HG03521 (cell line): ENCODE results near the gene ATMIN.

Experiments
- ATAC-seq: cut with Tn5 transposase; IDR thresholded peaks from one replicate; pipeline ENCODE4 v1.9.1; 2021; ENCODE audit warnings: mild to moderate bottlenecking, moderate library complexity; ENCODE audit not compliant: unreplicated experiment

Gene ATMIN

DNA sequence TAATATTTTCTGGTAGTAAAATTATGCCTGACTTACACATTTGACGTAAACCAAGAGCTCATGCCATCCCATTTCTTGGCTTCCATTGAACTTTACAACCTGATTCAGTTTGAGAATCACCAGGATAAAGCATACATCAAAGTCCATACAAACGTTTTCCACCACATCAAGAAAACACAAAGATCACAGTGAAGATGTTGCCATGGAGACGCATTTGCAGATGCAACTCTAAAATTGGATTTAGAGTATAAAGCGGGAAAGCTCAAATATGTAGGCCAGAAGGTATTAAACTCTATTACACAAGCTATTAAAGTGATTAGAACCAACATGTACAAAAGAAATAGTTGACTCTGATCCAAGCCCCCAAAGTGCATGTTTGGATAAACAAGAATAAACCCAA, 31.0 kb downstream of the ATMIN start:
- no peak for ATAC-seq

DNA sequence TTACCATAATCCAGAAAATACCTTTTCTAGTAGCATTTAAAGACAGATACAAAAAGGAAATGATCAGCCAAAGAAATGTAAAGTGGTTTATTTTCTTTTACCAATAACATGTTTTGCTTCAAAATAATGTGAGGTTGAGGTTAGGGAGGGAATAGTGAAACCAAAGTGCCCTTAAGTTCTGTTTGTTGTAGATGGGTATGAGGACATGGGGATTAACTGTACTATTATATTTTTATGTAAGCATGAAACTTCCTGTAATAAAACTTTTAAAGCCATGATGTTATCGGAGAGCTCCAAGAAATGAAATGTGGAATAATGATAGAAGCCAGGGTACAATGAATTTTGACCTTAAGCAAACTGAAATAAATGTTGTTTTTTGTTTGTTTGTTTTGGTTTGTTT, 31.5 kb downstream of the ATMIN start:
- no peak for ATAC-seq

DNA sequence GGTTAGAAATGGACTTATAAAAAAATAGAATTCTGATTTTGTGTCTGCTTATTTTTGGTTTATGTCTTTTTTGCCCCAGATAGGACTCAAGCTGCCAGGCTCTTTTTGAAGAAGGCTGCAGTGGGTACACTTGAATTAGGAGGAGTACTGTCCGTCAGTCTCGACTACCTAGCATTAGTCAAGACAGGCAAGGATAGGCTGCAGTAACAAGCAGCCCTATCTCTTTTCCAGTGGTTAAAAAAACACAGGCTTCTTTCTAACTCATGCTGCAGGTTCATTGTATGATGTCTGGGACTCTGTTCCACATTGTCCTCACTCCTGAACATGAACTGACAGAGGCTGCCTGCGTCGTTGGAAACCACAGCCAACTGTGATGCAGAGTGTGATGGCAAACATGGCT, 33.4 kb downstream of the ATMIN start:
- no peak for ATAC-seq

DNA sequence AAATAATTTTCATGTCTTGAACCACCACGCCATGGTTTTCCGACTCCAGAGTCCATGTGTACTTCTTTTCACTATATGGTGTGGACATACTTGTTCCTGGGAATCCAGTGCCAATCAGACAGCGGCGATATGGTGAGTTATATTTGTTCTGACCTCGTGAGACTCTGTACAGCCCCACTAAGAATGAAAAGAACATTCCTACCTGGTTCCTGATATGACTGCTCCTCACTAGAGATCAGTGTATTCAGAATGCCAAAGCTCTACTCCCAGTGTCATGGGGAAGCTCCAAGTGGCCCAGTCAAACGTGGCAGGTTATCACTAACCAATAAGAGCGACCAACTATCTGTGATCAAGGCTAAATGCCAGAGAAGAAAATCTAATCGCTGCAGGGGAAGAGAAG, 35.3 kb downstream of the ATMIN start:
- ATAC-seq, result no peak

DNA sequence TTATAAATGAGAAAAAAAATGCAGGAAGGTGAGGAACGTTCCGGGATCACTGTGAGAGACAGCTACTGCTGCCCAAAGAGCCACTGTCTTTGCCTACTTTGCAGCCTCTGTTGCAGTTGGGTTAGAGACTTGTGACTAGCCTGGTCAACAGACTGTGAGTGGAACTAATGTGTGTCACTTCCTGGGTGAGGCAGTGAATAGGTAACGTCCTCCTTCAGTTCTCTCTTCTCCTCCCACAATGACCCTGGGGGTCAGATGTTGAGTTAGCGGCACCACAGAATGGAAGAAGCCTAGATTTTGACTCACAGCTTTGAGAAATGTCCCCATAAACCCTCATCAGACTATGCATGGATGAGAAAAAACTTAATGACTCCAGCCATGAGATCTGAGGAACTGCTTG, 36.2 kb downstream of the ATMIN start:
- no peak for ATAC-seq

DNA sequence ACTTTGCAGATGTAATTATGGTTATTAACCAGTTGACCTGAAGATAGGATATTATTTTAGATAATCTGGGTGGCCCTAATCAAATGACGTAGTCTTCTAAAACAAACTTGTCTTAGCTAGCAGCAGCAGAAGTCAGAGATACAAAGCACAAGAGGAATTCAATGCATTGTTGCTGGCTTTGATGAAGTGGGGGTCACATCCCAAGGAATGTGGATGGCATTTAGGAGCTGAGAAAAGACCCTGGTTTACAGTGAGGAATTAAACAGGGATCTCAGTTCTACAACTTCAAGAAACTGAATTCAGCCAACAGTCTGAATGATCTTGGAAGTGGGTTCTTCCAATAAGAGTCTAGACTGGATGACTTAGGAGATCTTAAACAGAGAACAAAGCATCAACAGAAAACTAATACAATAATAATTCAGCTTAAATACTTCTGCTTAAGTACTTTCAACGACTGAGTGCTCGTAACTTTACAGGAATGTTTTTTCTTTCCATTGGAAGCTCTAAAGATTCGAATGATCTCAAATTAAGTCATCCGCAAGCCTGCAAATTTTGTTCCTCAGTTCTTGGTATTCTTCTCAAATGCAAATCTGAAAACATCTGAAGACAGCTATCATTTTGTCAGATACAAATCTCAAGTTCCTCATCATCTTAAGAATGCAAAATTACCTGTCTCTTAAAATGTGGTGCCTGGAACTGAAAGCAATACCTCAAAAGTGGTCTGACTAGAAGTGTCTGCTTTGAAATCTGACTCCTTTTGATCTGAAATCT, 38.1 kb downstream of the ATMIN start:
- no peak for ATAC-seq

DNA sequence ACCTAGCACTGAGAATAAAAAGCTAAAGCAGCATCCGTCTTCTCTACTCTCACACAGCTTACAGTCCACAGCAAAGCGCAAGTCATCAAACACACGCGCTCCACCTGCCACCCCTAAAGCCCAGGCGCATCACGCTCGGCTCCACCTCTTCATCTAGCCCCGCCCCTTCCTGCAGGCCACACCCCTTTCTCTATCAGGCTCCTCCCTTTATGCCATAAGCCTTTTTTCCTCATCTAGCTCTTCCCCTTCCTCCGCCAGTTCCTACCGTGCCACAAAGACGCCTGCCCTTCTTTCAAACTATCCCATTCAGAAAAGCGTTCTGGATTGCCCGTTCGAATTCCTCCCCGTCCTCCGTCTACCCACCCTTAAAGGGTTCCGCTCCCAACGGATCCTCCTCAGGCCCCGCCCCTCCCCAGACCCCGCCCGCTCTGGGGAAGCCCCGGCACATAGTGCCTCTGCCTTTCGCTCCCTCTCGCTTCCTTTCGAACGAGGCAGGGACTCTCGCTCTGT, 41.0 kb downstream of the ATMIN start:
- ATAC-seq, result peak; percentile 69

DNA sequence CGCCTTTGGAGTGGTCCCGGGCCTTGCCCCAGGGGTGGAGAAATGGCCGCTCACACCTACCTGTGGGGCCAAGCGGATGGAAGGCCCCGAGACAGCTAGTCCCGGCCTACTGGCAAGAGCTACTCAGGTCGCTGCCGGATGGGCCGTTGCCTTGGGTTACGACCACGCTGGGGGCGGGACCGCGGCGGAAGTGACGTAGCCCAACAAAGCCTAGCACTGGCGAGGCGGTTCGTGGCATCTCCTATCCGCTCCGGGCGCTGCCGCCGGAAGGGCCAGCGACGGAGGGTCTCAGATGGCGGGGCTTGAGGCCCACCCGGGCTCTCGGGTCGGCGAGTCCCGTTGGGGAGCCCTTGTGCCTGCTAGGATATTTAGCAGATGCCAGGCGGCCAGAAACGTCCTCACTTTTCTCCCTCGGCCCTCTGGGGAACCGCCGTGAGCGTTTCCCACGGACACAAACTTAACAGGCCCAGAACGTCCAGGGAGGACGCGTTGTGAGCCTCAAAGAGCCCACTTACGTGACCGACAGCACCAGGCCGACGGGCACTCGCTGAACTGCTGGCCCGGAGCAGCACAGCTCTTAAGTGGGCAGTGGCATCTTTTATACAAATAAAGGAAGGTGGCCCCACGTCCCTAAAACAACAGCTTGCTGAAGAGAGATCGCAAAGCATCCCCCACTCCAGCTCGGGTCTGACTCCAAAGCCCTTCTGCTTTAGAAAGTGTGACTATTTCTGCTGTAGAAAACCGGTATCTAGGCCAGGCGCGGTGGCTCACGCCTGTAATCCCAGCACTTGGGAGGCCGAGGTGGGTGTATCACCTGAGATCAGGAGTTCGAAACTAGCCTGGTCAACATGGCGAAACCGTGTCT, 41.7 kb downstream of the ATMIN start, which contains the start of gene C16orf46:
Gene C16orf46, minus strand, starts transcription at position 163 of the 865 bp plus-strand sequence. CDS start 13,283 bp downstream, outside the sequence.
- ATAC-seq, result peak; percentile 97

DNA sequence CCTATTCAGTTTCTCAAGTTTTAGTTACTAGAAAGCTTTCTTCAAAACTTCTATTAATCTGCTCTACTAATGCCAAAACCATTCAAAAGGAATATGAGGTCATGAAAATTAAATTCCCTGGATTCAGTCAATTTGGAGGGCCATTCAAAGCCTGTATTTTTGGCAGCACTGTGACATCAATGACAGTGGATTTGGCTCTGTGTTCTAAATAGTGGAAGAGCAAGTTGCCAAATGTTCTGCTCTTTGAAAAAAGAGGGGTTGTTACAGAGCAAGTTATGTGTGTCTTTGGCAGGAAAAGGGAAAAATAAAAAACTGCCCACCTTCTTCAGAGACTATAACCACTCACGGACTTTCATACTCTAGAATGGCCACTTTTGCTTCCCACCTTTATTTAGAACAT, 44.6 kb downstream of the ATMIN start:
- no peak for ATAC-seq

DNA sequence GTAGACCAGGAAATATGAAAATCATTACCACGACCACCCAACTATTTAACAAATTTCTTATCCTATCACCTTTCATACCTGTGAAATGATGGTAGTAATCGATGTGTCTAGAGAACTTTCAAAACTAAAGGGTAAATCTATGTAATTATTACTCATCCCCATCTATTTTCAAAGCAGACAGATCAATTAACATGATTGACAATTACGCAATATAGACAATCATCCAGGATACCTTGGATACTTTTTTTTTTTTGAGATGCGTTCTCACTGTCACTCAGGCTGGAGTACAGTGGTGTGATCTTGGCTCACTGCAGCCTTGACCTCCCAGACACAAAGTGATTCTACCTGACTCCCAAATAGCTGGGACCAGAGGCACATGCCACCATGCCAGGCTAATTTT, 45.4 kb downstream of the ATMIN start:
- ATAC-seq, result no peak

DNA sequence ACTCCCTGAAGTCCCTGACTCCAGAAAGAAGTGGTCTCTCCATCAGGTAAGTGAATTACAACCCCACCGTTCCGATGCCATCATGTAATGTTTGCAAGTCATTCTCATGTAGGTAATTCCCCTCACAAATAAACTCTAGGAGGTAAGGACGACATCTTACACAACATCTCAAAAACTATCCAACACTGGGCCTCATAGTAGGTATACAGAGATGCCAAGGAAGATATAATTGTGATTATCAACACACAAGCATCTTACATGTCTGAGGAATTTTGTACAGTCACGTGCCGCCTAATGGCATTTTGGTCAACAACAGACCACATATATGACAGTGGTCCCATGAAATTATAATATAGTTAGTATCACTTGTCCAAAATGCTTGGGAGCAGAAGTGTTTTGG, 53.2 kb downstream of the ATMIN start:
- ATAC-seq, result no peak

DNA sequence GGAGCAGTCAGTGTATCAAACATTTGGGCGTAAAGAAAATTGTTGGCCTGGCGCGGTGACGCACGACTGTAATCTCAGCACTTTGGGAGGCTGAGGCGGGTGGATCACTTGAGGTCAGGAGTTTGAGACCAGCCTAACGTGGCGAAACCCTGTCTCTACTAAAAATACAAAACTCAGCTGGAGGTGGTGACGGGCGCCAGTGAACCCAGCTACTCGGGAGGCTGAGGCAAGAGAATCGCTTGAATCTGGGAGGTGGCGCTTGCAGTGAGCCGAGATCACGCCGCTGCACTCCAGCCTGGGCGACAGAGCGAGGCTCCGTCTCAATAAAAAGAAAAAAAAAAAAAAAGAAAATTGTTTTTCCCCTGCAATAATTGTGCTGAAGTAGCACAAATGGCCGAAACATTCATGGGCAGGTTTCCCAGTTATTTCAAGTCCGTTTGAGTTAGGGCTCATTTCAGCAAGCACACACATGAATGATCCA, 59.2 kb downstream of the ATMIN start:
- no peak for ATAC-seq

DNA sequence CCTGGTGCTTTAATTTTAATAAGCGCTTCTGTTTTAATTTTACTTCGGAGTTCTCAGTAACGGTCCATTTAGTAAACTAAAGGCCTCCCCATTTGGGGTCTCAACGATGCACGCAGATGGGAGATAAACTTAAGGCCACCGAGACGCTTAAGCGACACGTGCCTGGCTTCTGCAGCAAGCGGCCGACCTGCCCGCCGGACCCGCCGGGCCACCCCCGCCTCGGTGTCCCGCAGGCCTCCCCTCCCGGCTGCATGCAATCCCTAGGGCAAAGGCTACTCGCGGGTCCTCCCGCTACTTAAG, 60.0 kb downstream of the ATMIN start:
- no peak for ATAC-seq

DNA sequence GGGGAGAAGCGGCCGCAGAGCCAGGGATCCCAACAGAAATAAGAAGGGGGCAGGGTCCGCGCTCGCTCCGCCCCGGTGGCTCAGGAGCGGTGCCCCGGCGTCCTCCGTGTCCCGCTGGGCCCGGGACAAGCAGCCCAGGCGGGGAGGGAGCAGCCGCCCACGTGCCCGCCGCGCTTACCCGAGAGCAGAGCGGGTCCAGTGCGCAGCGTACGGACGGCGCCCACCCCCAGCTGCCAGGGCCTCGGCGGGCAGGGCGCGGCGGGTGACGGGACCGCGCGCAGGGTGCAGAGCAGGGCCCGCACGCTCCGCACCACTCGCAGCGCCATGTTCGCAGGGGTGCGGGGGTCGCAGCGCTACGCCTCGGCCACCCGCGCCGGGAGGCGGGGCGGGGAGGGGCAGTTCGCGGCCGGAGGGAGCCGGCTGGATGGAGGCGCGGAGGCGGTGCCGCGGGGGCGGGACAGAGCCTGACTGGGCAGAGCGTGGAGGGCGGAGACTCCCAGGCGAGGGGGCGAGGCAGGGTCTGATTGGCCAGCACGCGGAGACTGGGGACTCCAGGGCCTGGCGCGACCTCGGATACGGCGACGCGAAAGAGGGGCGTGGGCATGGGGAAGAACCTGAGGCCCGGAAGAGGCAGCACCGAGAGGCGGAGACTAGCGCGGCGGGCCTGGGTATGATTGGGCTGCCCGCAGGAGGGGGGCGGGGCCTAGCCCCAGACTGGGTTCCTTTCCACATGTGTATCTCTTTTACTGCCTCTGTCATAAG, 60.5 kb downstream of the ATMIN start, which contains the start of gene GCSH:
Gene GCSH, minus strand, starts transcription at position 443 of the 762 bp plus-strand sequence. Its CDS starts 117 bp downstream, at position 326.
- ATAC-seq, result peak; percentile 98

DNA sequence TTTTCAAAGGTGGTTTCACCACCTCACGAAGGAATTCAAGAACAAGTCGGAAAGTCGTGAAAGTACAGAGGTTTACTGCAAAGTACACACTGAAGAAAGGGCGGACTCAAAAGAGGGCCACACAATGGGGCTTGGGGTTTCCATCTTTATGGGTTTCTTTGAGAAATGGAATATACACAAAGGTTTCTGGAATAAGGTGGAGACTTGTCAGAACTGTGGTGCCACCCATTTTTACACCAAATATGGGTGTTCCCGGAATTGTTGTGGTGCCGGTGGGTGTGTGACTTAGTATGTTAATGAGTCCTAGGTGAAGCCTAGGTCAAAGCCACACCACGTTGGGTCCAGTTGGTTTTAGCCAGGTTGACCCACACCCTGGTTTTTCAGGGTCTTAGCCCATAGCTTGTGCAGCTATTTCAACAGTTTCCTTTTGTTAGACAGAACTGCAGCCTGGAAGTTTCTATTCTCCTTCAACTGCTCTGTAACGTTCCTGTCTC, 61.1 kb downstream of the ATMIN start:
- no peak for ATAC-seq
